IMR-90 (cell line): ENCODE results near the gene NOSTRIN.

ENCODE experiments used
- MXI1 ChIP-seq: IDR thresholded peaks from 2 replicates; pipeline ENCODE4 v1.6.1; 2012; ENCODE audit warnings: low read depth, mild to moderate bottlenecking, low read length, moderate library complexity, borderline replicate concordance
- POLR2A ChIP-seq: IDR thresholded peaks from 2 replicates; pipeline ENCODE4 v1.6.1; 2012; ENCODE audit warnings: mild to moderate bottlenecking, low read depth, low read length
- SMC3 ChIP-seq: fragments of 150-350 bp; IDR thresholded peaks from 2 replicates; pipeline ENCODE4 v1.6.1; 2016; ENCODE audit warnings: low read depth, mild to moderate bottlenecking, antibody characterized with exemption, low read length, moderate library complexity
- TF ChIP-seq, protein P1 (sequence below): conservative IDR thresholded peaks from 2 replicates; pipeline ENCODE4 v1.5.1; 2012; ENCODE audit warnings: mild to moderate bottlenecking, low read depth, low read length, improper control_type of control experiment

DNA sequence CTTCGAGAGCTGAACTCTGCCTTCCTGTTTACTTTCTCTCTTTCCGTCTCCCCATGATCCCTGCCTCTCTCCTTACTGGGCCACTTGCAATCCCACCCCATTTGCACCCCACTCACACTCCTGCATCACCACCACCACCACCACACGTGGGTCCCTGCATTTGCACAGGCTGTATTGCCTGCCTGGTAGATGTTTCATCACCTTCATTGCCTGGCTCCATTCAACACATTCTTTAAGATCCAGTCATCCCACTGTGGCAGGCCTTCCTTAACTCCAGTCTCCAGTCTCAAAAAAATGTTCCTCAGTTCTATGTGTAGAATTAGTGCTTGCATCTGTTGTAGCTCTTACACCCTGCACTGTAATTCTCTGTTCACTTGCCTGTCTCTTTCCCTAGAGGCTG, 13.9 kb downstream of the NOSTRIN start:
- TF ChIP-seq, protein P1, sequence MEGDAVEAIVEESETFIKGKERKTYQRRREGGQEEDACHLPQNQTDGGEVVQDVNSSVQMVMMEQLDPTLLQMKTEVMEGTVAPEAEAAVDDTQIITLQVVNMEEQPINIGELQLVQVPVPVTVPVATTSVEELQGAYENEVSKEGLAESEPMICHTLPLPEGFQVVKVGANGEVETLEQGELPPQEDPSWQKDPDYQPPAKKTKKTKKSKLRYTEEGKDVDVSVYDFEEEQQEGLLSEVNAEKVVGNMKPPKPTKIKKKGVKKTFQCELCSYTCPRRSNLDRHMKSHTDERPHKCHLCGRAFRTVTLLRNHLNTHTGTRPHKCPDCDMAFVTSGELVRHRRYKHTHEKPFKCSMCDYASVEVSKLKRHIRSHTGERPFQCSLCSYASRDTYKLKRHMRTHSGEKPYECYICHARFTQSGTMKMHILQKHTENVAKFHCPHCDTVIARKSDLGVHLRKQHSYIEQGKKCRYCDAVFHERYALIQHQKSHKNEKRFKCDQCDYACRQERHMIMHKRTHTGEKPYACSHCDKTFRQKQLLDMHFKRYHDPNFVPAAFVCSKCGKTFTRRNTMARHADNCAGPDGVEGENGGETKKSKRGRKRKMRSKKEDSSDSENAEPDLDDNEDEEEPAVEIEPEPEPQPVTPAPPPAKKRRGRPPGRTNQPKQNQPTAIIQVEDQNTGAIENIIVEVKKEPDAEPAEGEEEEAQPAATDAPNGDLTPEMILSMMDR: no peak
- TF ChIP-seq POLR2A (no peak), MXI1 (no peak), SMC3 (no peak)
